ENCODE measurements around the gene FBXO11. TPM values are rescaled to one million over a fixed set of nuclear protein-coding genes. Genes with fewer than 3 reads are reported as not detected.

Gene FBXO11
- total RNA-seq, 1 experiment from 2014 or later: 60.5 TPM

GRCh38 chr2:47808614-47809013 lies 97.7 kb downstream of the FBXO11 start:
- no TSS peak for BruUV-seq (replicated peaks)
- intact Hi-C loops (cut with micrococcal nuclease; ENCODE audit: unreplicated experiment): no loop called here

GRCh38 chr2:47805850-47806249 lies 100.4 kb downstream of the FBXO11 start:
- no peaks in the 10 kb centered on the region for H3K27me3 Mint-ChIP-seq (ENCODE audit: insufficient read depth, unreplicated experiment)
- no peak overlapping the region for H3K4me3 ChIP-seq (ENCODE audit: low read depth, low read length)
- POLR2A ChIA-PET: no interaction called here
- H3K36me3 ChIP-seq (ENCODE audit: control insufficient read depth, insufficient read depth, low read length): peaks cover 6% of the 10 kb centered on the region
- BruUV-seq (replicated peaks): no TSS peak
- no peaks in the 10 kb centered on the region for H3K27me3 ChIP-seq (replicated peaks; ENCODE audit: control insufficient read depth, insufficient read depth, low read length)
- H3K4me1 ChIP-seq: no peaks in the 10 kb centered on the region
- H3K4me1 Mint-ChIP-seq (ENCODE audit: low read depth, unreplicated experiment): no peaks in the 10 kb centered on the region
- no peak for DNase-seq
- peaks cover 5% of the 10 kb centered on the region; the same call in 1 of the 2 replicates for H3K9me3 ChIP-seq
- peaks cover 97% of the 10 kb centered on the region for H3K36me3 Mint-ChIP-seq (ENCODE audit: insufficient read depth, unreplicated experiment)
- TF ChIP-seq CTCF (IDR thresholded peaks at IDR 0.05; ENCODE audit: insufficient read depth in 1 of 2, low read depth in 1 of 2, low read length in 1 of 2, severe bottlenecking in 1 of 2, unreplicated experiment in 1 of 2): no peak
- H3K4me3 Mint-ChIP-seq (ENCODE audit: unreplicated experiment): no peak overlapping the region
- intact Hi-C loops (cut with micrococcal nuclease; ENCODE audit: unreplicated experiment): no loop called here
- H3K27ac Mint-ChIP-seq (ENCODE audit: unreplicated experiment): no peak overlapping the region
- CTCF ChIA-PET: no interaction called here
- H3K9me3 Mint-ChIP-seq (ENCODE audit: unreplicated experiment): peaks cover 10% of the 10 kb centered on the region

More at GRCh38 chr2:47808614-47809013, 97.7 kb downstream of the FBXO11 start:
- Mint-ChIP-seq H3K9me3 (ENCODE audit: unreplicated experiment) (peaks cover 2% of the 10 kb centered on the region), H3K27ac (ENCODE audit: unreplicated experiment) (no peak overlapping the region), H3K27me3 (ENCODE audit: insufficient read depth, unreplicated experiment) (no peaks in the 10 kb centered on the region), H3K36me3 (ENCODE audit: insufficient read depth, unreplicated experiment) (peaks cover 97% of the 10 kb centered on the region), H3K4me1 (ENCODE audit: low read depth, unreplicated experiment) (no peaks in the 10 kb centered on the region), H3K4me3 (ENCODE audit: unreplicated experiment) (no peak overlapping the region)
- Histone ChIP-seq H3K9me3 (no peaks in the 10 kb centered on the region), H3K27me3 (replicated peaks; ENCODE audit: control insufficient read depth, insufficient read depth, low read length) (no peaks in the 10 kb centered on the region), H3K36me3 (ENCODE audit: control insufficient read depth, insufficient read depth, low read length) (peaks cover 5% of the 10 kb centered on the region), H3K4me1 (no peaks in the 10 kb centered on the region), H3K4me3 (ENCODE audit: low read depth, low read length) (no peak overlapping the region)
- ChIA-PET POLR2A (no interaction called here), CTCF (no interaction called here)
- TF ChIP-seq CTCF (IDR thresholded peaks at IDR 0.05; ENCODE audit: insufficient read depth in 1 of 2, low read depth in 1 of 2, low read length in 1 of 2, severe bottlenecking in 1 of 2, unreplicated experiment in 1 of 2): no peak
- no peak for DNase-seq

- Mint-ChIP-seq H3K4me1 (ENCODE audit: low read depth, unreplicated experiment) (no peaks in the 10 kb centered on the region), H3K4me3 (ENCODE audit: unreplicated experiment) (no peak overlapping the region), H3K27ac (ENCODE audit: unreplicated experiment) (no peak overlapping the region), H3K9me3 (ENCODE audit: unreplicated experiment) (peaks cover 10% of the 10 kb centered on the region), H3K27me3 (ENCODE audit: insufficient read depth, unreplicated experiment) (no peaks in the 10 kb centered on the region), H3K36me3 (ENCODE audit: insufficient read depth, unreplicated experiment) (peaks cover 100% of the 10 kb centered on the region)
- CTCF ChIA-PET: no interaction called here
- DNase-seq: no peak
- H3K36me3 ChIP-seq (ENCODE audit: control insufficient read depth, insufficient read depth, low read length): peaks cover 10% of the 10 kb centered on the region
- H3K4me3 ChIP-seq (ENCODE audit: low read depth, low read length): no peak overlapping the region
- BruUV-seq (replicated peaks): no TSS peak
- peaks cover 5% of the 10 kb centered on the region; the same call in 1 of the 2 replicates for H3K9me3 ChIP-seq
- no peak for TF ChIP-seq CTCF (IDR thresholded peaks at IDR 0.05; ENCODE audit: insufficient read depth in 1 of 2, low read depth in 1 of 2, low read length in 1 of 2, severe bottlenecking in 1 of 2, unreplicated experiment in 1 of 2)
- POLR2A ChIA-PET: no interaction called here
- H3K27me3 ChIP-seq (replicated peaks; ENCODE audit: control insufficient read depth, insufficient read depth, low read length): no peaks in the 10 kb centered on the region
- intact Hi-C loops (cut with micrococcal nuclease; ENCODE audit: unreplicated experiment): no loop called here
- no peaks in the 10 kb centered on the region for H3K4me1 ChIP-seq
These were observed 102.5 kb downstream of the FBXO11 start for GRCh38 chr2:47803770-47804169.

Data from Caco-2 (cell line).